ENCODE measurements around the gene RGMA.

DNA sequence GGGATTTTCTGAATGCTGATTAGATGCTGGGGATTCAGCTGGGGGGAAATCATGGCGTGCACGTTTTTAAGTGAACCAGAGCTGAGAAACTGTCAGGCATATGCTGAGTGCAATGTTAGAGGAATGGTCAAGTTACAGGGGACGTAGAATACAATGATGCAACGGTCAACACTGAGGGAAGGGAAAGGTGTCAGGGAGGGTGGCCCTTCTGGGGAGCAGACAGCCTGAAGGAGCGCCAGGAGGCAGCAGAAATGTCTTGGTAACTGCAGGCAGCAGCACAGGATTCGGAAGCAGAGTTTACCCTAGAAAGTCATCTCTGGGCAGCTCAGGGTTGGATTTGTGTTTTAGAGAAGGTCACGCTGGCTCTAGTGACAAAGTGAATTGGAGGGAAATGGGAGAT lies 47.6 kb upstream of the RGMA start:
- TF ChIP-seq, protein P1, sequence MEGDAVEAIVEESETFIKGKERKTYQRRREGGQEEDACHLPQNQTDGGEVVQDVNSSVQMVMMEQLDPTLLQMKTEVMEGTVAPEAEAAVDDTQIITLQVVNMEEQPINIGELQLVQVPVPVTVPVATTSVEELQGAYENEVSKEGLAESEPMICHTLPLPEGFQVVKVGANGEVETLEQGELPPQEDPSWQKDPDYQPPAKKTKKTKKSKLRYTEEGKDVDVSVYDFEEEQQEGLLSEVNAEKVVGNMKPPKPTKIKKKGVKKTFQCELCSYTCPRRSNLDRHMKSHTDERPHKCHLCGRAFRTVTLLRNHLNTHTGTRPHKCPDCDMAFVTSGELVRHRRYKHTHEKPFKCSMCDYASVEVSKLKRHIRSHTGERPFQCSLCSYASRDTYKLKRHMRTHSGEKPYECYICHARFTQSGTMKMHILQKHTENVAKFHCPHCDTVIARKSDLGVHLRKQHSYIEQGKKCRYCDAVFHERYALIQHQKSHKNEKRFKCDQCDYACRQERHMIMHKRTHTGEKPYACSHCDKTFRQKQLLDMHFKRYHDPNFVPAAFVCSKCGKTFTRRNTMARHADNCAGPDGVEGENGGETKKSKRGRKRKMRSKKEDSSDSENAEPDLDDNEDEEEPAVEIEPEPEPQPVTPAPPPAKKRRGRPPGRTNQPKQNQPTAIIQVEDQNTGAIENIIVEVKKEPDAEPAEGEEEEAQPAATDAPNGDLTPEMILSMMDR (IDR thresholded peaks at IDR 0.05) = no peak
- no peak for TF ChIP-seq ZFX (IDR thresholded peaks at IDR 0.05; ENCODE audit: borderline replicate concordance)
